VCaP (cell line): ENCODE data around the gene MTMR1.

Experiments
- H3K27ac ChIP-seq: fragments of 450-650 bp; 2 replicates; pipeline ENCODE4 v1.5.1; 2017
- CTCF ChIP-seq: fragments of 450-650 bp; conservative IDR thresholded peaks from 2 replicates; pipeline ENCODE4 v1.5.1; 2017; ENCODE audit warnings: mild to moderate bottlenecking, moderate library complexity

The MTMR1 gene

GRCh38 chrX:150692831-150693724 is at the start of gene MTMR1:
TSS of gene MTMR1 (plus strand) at chrX:150693396. CDS start at chrX:150693531, 135 bp downstream.
- TF ChIP-seq CTCF = no peak
- peak within 1 kb of the TSS; percentile 88 for H3K27ac ChIP-seq

- no peak for TF ChIP-seq CTCF
- H3K27ac ChIP-seq = no peak overlapping the region
Observed at GRCh38 chrX:150643958-150644357, 49.2 kb upstream of the MTMR1 start.

DNA sequence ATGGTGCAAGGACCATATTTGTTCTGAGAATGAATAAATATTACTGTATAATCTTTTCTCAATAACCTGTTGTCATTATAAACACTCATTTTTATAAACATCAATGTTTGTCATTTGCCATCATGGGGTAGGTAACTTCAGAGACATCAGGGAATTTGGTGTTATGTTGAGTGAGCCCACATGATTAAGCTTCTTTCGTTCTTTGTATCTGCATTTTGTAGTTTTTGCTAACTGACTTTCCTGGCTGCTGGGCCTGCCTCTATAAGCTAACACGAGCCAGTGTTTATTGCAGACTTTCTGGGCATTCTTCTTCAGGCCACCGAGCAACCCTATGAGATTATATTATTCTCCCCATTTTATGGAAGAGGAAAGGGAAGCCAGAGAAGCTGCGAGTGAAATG is 48.8 kb upstream of the MTMR1 start:
- no peak overlapping the region for H3K27ac ChIP-seq
- no peak for TF ChIP-seq CTCF

- no peak overlapping the region for H3K27ac ChIP-seq
- no peak for TF ChIP-seq CTCF
Observed at GRCh38 chrX:150647331-150647730, 45.9 kb upstream of the MTMR1 start.

- no peak for TF ChIP-seq CTCF
Observed at GRCh38 chrX:150648296-150648940, 44.8 kb upstream of the MTMR1 start.

DNA sequence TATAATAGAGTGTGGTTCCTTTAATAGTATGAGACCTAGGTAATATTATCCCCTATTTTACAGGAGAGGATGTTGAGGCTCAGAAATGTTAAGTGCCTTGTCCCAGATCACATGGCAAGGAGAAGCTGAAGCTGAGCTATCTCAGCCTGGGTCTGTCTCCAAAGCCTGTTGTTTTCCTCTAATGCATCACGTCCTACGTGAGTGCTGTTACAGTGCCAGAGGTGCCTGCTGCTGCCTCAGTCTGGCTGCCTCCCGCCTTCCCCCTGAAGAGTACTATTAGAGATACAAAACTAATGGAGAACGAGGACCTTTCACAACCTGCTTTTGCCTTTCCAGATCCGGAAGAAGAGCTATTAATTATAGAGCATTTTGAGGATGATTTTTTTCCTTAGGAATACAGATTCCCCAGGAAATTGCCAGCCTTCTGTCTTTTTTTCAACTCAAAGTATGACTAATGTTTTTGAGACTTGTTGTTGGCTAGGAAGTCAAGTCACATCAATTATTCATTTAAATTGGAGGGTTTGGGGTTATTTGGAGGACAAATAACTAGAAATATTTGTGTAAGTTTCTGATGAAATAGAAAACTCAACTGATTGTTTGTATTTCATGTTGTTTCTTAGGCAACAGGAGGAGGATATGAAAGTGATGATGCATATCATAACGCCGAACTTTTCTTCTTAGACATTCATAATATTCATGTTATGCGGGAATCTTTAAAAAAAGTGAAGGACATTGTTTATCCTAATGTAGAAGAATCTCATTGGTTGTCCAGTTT is 43.9 kb upstream of the MTMR1 start:
- TF ChIP-seq CTCF = no peak
- H3K27ac ChIP-seq = no peak overlapping the region

More at GRCh38 chrX:150648296-150648940, 44.8 kb upstream of the MTMR1 start:
- H3K27ac ChIP-seq = no peak overlapping the region

DNA sequence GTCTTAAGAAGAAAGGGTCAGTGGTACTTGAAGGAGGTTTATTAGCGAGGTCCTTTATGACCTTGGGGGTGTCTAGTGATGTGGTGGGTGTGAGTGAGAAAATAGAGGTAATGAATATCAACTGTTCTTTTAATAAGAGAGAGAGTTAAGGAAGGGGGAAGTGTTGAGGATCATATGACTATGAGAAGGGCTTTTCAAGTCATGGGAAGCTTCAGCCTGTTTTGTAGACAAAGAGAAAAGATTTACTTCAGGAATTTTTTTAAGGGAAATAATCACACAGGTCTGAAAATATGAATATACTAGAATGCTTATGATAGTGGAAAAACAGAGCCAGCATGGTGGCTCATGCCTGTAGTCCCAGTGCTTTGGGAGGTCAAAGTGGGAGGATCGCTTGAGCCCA is 41.3 kb upstream of the MTMR1 start:
- no peak overlapping the region for H3K27ac ChIP-seq
- no peak for TF ChIP-seq CTCF
